NCI-H345 treated with DMSO at 0.1 percent for 48 hours (cell line): Measurements from ENCODE around the gene RPA1.

ENCODE experiments used
- DNase-seq: peaks from one replicate; lab custom pipeline; 2025; ENCODE audit not compliant: unreplicated experiment; lab: John Stamatoyannopoulos, UW

Gene RPA1

GRCh38 chr17:1939981-1940809 lies 110.4 kb downstream of the RPA1 start:
- DNase-seq, result no peak

GRCh38 chr17:1940810-1941185 lies 111.0 kb downstream of the RPA1 start:
- DNase-seq, result no peak

- no peak for DNase-seq
These were observed 111.7 kb downstream of the RPA1 start for GRCh38 chr17:1941272-1942065.

- no peak for DNase-seq
These were observed 112.2 kb downstream of the RPA1 start for GRCh38 chr17:1942066-1942365.

- no peak for DNase-seq
These were observed 113.0 kb downstream of the RPA1 start for GRCh38 chr17:1942666-1943435.

- no peak for DNase-seq
These were observed 113.6 kb downstream of the RPA1 start for GRCh38 chr17:1943436-1943831.

GRCh38 chr17:1945621-1946020 lies 115.8 kb downstream of the RPA1 start:
- DNase-seq, result no peak

GRCh38 chr17:1946021-1946932 lies 116.5 kb downstream of the RPA1 start:
- no peak for DNase-seq

- DNase-seq, result no peak
These were observed 117.5 kb downstream of the RPA1 start for GRCh38 chr17:1947229-1947742.

- DNase-seq, result no peak
These were observed 118.1 kb downstream of the RPA1 start for GRCh38 chr17:1947743-1948516.

- DNase-seq, result no peak
These were observed 118.7 kb downstream of the RPA1 start for GRCh38 chr17:1948517-1948825.
